Adrenal gland (tissue), 5 donors: ENCODE measurements around the gene CRHBP.

Experiments
- CTCF ChIP-seq, 6 experiments: fragments of 450-650 bp in 4 of 6; fragments of 200-600 bp in 2 of 6; sonication (generic) in 1 of 6; IDR thresholded peaks; 1 replicate in 5 of 6; 2 replicates in 1 of 6; pipeline versions ENCODE4 v1.5.1 to v1.8.0; 2016 to 2021; ENCODE audit warnings: antibody characterized with exemption in 6 of 6, mild to moderate bottlenecking in 2 of 6, moderate library complexity in 1 of 6
- POLR2A ChIP-seq, 2 donors: fragments of 450-650 bp; IDR thresholded peaks; one replicate each; pipeline ENCODE4 v1.6.1; 2017; ENCODE audit warnings: antibody characterized with exemption in 2 of 2, mild to moderate bottlenecking in 2 of 2, moderate library complexity in 1 of 2
- donor health status: DM: no; HTN: no; CAD: no.

GRCh38 chr5:76960004-76960625 is 7.3 kb downstream of the CRHBP start:
- TF ChIP-seq CTCF (IDR thresholded peaks at IDR 0.05), result no peak
- TF ChIP-seq POLR2A (IDR thresholded peaks at IDR 0.05), result no peak
